Lung microvascular endothelial cell (primary cell): Measurements from ENCODE around the gene LYZL4. TPM values are rescaled to one million over a fixed set of nuclear protein-coding genes. Genes with fewer than 3 reads are reported as not detected.
A peak's percentile ranks its signal among the peaks of the same experiment; 100 is the strongest.

Experiments used
- DNase-seq, 2 donors: peaks; one replicate each; pipeline versions ENCODE4 v3.0.0 to v3.0.0-alpha.2; 2010; ENCODE audit warnings: low read depth in 2 of 2
- total RNA-seq: library from RNA; depleted of rRNA; stranded (reverse); fragments of >200 nt; gene quantifications from 2 replicates; pipeline ENCODE4 v1.2.1, GENCODE V29; 2014

Gene LYZL4
- total RNA-seq: not detected in 2 replicates

GRCh38 chr3:42410370-42411131, at the start of gene LYZL4:
Gene LYZL4, minus strand, starts transcription at chr3:42410610. Its CDS starts 3,359 bp downstream, at chr3:42407251.
- DNase-seq: no peak

DNA sequence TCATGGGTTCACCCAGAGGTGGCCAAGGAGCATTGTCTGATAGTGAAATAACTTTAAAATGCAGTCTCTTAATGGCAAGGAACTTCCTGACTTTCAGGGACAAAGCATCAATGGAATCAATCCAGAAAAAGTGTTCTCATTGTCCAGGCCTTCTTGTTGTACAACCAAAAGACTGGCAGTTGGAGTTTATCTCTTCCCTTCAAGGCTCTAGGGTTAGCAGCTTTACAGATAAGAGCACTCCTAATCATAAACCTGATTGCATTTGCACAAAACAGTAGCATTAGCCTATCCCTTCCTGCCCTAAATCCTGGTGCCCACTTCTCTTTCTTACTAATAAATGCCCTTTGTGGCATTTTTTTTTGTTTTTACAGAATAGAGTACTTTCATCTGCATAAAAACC, 48.7 kb upstream of the LYZL4 start:
- no peak for DNase-seq

DNA sequence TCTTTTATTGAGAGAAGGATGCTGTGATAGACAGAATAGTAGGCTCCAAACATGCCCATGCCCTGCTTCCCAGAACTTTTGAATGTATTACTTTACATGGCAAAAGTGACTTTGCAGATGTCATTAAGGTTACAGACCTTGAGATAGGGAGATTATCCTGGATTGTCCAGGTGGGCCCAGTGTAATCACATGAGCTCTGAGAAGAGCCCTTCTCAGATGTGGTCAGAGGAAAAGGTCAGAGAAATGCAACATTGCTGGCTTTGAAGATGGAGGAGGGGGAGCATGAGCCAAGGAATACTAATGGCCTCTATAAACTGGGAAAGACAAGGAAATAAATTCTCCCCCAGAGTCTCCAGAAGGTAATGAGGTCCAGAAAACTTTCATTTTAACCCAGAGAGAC, 45.8 kb upstream of the LYZL4 start:
- DNase-seq: no peak

DNA sequence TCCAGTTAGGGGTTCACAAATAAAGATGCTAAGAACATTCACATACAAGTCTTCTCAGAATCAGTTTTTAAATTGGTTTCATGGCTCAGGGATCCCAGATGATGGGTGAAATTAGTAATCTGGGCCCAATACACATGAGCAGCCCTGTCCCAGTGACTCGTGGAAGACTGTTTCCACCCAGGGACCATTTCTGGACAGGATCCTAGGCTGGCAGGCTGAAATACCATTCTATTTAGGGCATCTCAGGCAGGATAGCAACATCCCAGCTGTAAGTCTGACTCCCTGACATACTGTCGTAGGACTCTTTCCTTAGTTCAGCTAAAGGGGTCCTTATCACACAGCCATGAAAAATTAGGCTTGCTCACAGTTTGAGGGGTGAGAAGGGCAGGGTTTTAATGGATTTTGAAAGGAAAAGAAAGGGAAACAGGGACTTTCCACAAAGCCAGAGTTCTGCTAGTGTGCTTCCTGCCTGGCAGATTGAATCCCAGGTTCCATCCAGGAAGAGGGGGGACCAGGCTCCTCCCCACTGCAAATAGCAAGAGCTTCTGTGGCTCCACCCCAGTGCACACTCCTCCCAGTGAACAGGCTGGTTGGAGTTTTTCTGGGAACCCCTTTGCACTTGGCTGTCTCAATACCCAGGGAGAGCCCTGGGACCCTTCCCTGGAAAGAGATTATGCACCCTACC, 41.3 kb upstream of the LYZL4 start:
- DNase-seq: peak; percentile 70 to 84

GRCh38 chr3:42451116-42451515, 40.7 kb upstream of the LYZL4 start:
- peak in 1 of 2 donors; percentile 38 for DNase-seq

DNA sequence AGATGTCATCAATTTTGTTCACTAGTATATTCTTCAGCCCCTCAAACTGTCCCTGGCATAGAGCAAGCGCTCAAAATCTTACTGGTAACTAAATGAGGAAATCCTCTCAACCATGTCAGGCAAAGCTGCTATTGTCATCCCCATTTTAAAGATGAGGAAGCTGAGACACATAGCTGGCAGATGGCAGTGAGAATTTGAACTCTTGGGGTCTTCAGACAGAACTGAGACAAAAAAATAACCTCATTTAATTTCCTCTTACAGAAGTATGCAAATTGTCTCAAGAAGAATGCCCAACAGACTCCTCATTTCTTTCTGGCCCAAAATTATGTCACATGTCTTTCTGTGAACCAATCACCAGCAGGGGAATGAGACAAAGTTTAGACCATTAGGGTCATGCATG, 40.2 kb upstream of the LYZL4 start:
- DNase-seq: no peak

- no peak for DNase-seq
These were observed 37.1 kb upstream of the LYZL4 start for GRCh38 chr3:42447481-42447880.

DNA sequence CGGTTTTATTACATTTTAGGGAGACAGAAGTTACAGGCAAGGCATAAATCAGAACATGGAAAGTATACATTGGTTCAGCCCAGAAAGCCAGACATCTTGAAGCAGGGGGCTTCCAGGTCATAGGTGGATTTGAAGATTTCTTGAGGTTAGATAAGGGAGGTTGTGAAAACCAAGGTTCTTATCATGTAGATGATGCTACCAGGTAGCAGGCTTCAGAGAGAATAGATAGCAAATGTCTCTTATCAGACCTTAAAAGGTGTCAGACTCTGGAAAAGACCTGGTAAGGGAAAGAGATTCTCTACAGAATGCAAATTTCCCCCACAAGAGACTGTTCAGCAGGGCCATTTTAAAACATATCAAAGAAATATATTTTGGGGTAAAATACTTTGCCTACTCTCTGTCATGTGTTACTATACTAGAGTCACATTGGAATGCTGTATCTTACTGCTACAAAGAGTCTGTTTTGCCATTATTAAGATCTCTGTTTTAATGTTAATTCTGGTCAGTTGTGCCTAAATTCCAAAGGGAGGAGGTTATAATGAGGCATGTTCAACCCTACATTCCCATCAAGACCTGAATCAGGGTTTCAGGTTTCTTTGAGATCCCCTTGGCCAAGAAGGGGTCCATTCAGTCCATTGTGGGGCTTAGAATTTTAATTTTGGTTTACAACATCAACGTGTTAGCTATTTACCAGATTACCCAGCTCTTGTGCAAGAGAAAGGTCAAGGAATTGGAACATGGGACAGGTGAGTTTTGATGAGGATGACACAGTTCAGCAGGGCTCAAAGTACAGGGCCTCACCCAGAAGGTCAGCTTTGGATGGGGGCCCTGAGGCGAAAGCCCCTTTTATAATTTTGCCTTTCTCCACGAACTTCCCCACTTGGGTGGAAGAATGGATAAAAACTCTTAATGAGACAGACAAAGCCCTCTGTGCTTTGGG, 36.0 kb upstream of the LYZL4 start:
- no peak for DNase-seq

- peak; percentile 72 to 84 for DNase-seq
These were observed 33.5 kb upstream of the LYZL4 start for GRCh38 chr3:42443819-42444436.

- no peak for DNase-seq
These were observed 32.9 kb upstream of the LYZL4 start for GRCh38 chr3:42443292-42443691.

DNA sequence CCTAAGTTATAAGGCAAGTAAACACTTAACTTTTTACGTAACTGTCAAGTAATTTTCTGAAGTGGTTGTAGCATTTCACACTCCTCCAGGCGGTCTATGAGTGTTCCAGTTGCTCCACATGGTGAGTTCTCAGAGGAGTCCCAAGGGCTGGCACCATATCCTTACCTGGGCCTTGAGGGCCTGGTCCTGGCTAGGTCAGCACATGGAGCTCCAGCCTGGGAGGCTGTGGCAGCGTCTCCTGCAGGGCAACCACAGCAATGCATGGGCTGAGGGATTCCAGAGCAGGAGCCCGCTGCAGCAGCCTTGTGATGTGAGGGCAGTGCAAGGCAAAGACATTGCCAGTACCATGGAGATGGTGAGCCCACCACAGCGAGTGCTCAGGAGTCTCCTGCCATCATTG, 32.2 kb upstream of the LYZL4 start:
- peak in 1 of 2 donors; percentile 5 for DNase-seq

- no peak for DNase-seq
These were observed 31.4 kb upstream of the LYZL4 start for GRCh38 chr3:42441791-42442190.

- no peak for DNase-seq
These were observed 30.5 kb upstream of the LYZL4 start for GRCh38 chr3:42440924-42441323.

DNA sequence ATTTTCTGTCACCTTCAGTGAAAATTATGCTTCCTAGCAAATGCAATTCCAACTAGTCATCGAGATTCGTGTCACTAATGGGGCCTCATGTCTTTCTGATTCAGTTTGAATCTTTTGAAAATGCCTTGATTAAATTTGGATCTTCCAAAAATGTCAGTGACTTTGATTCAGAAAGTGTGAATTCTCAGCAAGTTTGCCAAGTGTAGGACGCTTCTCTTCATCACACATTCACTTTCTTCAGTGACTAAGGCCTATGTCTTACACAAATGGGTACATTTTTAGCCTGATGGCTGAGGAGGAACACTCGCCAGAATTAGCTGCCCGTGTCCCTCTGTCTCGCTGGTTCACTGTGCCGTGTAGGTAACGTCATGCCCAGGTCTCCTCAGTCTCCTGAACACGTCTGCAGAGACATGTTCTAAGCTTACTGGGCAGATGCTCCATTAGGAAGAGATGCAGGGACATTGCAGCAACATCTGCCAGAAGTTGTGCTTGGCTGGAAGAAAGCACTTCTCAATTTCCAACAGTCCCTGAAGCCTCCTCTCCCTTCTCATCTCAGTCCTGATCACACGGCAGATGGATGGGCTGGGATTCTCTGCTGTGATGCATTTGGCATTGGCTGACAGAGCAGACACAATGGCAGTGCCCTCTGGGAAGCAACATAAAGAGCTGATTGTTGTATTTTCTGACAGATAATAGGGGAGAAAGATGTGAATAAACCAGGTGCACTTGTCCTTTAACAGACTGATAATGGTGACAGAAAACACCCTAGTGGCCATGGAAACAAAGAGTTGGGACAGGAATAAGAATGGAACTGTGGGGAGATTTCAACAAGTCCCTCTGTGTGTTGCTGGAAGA, 29.1 kb upstream of the LYZL4 start:
- DNase-seq: no peak

DNA sequence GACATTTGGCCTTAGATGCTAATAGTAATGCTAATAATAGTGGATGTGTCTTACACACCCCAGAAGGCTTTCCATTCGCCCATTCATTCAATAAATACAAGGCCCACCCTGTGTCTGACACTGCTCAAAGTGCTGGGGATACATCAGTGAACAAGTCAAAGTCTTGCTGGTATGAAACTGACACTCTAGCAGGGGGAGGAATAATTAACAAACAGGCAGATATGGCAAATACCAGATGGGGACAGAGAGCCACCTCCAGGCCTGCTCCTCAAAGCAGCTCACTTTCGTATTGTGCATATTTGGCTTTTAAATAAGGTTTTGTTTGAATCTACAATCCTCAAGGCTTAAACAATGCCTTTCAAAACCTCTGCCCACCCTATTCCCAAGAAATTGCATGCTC, 28.3 kb upstream of the LYZL4 start:
- no peak for DNase-seq

GRCh38 chr3:42438193-42438592, 27.8 kb upstream of the LYZL4 start:
- no peak for DNase-seq

- DNase-seq: no peak
These were observed 24.5 kb upstream of the LYZL4 start for GRCh38 chr3:42434777-42435380.

DNA sequence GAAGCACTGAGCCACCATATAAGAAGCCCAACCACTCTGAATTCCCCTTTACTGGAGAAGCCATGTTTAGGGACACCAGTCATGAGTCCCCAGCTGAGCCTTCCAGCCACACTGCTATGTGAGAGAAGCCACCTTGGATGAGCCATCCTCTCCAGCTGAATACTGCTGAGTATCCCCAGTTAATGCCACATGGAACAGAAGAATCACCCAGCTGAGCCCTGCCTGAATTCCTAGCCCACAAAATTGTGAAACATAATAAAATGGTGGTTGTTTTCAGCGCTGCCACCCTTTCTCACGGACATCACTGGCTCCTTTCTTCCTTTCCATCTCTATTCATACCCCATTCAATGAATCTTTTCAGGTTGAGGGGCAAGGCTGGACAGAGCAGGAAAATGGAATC, 22.1 kb upstream of the LYZL4 start:
- no peak for DNase-seq

DNA sequence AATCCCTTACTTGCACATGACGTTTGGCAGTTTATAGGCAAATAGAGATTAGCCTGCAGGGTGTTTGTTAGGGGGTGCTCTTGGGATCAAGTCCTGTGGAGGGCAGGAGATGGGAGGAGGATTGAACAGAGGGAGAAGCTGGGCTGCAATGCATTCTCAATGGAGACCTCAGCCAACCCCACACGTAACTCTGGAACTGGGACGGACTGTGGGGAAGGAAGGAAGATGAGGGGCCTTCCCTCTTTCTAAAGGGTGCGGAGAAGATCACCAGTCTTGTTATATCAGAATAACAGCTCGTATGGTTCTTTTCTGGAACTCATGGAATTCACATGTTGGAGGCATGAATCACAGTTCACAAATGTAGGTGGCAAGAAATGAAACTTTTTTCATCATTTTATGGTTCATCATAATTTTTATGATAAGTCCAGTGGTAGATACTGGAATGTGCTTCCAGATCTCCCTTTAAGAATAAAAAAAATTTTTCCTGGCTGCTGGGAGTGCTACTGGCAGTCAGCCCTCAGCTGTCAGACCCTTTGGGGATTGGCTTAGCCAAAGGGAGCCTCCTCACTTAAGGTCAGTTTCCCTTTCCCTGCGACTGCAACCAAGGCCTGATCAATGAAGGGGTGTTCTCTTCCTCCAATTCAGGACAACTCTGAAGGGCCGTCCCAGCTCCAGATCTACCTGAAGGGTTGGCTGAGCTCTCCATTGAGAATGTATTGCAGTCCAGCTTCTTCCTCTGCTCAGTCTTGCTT, 20.5 kb upstream of the LYZL4 start:
- no peak for DNase-seq
